Central memory CD4-positive, alpha-beta T cell (primary cell): ENCODE results near the gene CACNA1B.

Experiments
- DNase-seq: peaks from one replicate; pipeline ENCODE4 v3.0.0; 2022

CACNA1B gene

DNA sequence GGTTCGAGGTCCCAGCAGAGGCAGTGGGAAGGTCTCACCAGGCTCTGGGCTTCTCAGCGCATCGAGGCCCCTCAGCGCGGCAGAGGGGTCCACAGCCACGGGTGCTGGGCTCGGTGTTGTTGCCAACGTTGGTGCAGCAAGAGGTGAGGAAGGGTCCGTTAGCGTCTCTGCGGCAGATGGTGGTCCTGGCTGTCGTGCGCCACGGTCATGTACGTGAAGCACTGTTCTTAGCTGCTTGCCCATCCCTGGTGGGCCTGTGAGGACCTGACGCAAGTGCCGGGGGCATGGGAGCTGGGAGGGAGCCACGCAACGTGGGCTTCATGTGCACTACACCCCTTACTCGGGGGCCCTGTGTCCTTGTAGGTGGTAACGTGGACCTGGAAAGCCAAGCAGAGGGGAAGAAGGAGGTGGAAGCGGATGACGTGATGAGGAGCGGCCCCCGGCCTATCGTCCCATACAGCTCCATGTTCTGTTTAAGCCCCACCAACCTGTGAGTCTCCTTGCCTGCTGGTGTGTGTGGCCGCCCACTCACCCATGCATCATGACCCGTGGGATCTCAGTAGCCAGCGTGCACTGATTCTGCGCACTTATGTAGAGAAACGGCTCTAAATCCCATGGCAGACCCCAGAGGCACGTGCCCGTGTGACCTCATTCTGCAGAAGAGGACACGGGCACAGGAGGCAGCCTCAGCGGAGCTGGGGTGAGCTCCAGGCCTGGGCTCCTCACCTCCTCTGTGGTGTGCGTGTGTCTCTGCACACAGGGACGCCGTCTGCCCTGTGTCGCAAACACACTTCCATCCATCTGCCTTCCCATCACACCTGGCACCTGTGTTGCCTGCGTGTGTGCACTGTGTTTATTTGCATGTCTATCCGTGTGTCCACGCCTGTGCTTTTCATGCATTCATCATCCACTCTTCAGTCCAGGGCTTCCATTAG, 166.1 kb downstream of the CACNA1B start:
- no peak for DNase-seq

DNA sequence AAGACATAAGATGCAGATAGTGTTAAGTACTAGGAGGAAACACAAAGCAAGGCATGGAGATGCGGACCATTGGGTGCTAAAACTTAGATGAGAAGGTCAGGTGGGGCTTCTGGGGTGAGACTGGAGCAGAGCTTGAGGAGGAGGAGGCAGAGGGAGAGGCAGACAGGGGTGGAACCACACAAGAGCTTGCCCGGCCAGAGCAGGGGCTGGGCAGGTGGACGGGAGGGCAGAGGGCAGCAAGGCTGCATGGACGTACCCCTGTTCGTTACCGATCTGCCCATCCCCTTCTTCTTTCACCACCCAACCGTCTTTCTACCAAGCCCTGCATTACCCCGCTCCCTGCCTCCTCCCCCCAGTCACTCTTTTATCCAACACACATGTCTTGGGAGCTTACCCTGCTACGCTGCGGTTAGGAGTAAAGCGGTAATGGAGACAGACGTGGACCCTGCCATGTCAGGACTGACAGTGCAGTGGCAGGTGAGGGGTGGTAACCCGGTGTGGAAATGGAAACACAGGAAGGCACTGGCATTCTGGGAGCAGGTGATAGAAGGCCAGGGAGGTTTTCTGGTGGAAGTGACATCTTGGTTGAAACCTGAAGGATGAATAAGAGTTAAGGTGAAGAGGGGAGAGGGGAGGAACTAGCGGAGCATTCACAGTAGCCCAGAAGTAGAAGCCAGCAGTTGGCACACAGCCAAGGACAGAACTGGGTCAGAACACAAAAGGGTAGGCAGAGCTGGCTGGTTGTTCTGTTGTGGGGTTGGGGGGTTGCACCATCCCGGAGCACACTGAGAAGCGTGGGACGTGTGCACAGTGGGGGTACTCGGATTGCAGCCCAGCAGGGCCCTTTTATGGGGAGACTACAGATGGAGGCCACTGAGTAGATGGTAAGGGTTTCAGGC, 167.2 kb downstream of the CACNA1B start:
- DNase-seq, result no peak

GRCh38 chr9:138045541-138046490, 168.2 kb downstream of the CACNA1B start:
- DNase-seq, result no peak

GRCh38 chr9:138046641-138047301, 169.2 kb downstream of the CACNA1B start:
- DNase-seq, result no peak

DNA sequence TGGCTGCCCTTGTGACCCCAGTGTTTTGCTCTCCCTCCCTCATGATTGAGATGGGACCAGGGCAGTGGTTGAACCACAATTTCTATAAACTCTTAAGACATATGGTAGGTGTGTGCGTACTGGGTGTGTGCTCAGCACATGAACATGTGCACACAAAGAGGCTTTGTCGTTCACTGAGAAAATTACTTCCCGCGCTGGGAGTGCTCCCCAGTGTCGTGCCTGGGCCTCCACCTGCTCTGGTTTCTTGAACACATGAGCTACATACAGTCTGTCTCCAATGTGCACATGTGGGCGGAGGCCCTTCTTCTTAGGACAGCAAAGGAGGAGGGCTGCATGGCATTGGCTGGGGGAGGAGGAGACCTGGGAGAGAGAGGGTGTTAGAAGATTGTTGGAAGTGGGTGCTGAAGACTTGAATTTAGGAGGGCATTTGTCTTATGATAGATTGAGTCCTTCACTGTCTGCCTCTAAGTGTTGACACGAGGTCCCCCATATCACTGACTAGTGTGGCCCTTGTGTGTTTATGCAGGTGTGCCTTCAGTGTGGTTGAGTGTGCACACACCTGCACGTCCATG, 170.0 kb downstream of the CACNA1B start:
- no peak for DNase-seq

GRCh38 chr9:138048184-138048583, 170.6 kb downstream of the CACNA1B start:
- DNase-seq, result no peak

- DNase-seq, result no peak
Measured at GRCh38 chr9:138049085-138049778, 171.7 kb downstream of the CACNA1B start.

- no peak for DNase-seq
Measured at GRCh38 chr9:138049779-138050471, 172.3 kb downstream of the CACNA1B start.

DNA sequence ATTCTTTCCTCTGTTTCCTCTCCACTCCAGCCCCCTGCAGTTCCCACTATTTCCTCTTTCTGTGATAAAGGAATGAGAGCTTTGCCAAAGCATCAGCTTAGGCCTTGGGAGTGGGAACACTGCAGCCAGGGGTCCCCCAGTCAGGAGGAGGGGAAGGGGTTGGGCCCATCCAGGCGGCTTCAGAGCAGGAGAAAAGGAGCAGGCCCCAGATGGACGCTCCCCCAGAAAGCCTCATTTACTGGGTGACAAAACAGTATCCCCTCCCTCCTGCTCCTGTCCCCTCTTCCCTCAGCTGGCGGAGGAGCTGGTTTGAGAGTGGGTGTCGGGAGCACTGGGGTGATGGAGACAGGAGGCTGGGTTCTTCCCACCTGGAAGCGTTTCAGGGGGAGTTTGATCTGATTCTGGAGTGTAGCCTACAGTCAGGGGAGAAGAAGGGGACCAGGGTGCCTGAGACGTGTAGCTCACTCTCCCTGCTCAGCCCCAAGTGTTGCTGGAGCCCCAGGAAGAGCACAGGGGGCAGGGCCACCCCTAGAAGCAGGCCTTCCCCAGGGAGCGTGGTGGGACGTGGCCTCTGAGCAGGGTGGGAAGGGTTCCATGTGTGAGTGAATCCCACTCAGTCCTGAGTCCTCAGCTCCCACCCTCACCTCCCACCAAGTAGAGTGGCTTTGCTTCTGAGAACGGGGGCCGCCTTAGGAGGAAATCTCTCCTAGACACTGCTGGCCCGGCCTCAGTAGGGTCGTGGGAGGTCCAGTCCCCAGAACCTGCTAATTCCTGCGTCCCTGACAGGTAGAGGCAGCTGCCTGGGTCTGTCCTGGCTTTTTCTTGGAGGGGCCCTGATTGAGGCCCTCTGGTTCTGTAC, 173.1 kb downstream of the CACNA1B start:
- DNase-seq, result no peak

DNA sequence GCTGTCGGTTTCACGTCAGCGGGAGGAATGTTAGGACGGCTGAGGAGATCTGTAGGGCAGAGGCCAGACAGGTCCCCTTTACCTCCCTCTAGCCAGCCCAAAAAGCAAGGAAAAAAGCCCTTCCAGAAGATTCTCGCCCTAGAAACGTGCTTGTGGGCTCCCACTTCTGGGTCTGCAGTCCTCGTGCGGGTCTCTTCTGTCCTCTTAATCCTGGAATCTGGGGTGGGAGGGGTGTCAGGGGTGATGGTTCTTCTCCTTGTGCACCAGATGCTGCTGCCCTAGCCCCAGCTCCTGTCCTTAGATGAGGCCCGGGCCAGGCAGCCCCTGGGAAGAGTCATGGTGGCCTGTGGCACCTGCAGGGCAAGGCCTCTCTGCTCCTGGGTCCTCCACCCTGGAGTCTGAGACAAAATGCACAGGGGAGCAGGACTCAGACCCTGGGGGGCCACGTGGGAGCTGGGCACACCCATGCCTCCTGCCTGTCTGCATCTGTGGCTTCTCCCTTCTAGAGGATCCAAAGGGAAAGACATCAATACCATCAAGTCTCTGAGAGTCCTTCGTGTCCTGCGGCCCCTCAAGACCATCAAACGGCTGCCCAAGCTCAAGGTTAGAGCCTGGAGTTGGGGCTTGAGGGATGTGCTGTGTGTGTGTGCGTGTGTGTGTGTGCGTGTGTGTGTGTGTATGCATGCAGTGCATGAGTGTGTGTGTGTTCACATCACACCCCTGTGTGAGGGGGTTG, 174.2 kb downstream of the CACNA1B start:
- DNase-seq, result no peak

DNA sequence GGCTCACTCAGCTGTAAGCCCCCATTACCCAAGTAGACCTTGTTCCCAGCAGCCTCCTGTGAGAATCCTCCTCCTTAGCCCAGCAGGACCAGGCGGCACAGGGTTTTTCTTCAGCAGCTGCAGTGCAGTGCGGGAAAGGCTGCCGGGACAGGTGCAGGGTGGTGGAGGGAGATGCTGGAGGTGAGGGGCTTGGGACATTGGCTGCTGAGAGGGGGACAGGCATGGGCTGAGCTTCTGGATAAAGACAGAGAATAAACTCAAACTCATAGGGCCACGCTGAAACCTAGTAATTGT, 174.7 kb downstream of the CACNA1B start:
- no peak for DNase-seq

DNA sequence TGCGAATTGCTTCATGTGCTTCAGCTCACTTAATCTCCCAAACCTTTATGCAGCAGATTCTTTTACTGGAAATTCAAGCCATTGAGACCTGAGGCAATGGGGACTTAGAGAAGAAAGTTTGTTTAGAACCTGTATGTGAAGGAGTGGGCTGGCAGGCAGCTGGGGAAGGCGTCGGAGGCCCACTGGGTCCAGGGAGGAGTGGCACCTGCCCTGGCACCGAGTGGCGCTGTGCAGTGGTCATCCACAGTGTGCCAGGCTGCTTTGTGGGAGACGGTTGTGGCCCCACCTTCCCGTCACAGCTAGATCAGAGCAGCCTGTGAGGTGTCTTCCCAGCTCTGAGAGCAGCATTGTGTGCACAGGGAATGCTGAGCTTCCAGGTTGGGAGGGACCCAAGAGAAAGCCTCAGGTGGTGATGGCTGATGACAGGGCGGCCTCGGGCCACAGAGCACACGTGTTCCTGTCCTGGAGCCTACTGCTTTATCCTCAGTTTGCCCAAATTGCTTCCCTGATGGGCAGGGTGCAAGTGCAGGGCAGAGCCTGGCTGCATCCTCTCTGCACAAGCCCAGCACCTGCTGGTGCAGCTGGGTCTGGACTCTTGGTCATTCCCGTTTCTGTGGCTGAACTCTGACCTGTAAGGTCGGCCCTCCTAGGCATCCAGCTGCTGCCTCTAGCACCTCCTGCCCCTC, 175.2 kb downstream of the CACNA1B start:
- DNase-seq, result no peak

DNA sequence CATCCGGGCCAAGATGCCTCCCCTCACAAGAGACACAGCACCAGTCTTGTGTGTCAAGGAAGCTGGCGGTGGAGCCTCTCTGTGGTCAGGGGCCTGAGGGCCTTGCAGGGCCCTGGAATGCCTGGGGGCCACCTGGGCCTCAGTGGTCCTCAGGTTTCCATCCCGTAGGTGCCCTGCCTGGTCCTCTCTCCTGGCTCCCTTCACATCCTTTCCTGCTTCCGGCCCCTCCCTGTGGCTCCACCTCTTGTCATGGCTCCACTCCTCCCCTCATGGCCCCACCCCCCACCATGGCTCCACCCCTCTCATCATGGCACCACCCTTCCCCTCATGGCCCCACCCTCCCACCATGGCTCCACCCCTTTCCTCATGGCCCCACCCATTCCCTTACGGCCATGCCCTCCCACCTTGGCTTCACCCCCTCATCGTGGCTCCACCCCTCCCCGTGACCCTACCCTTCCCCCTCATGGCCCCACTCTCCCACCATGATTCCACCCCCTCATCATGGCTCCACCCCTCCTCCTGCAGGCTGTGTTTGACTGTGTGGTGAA, 175.8 kb downstream of the CACNA1B start:
- DNase-seq, result no peak

GRCh38 chr9:138053996-138054752, 176.6 kb downstream of the CACNA1B start:
- DNase-seq, result no peak

DNA sequence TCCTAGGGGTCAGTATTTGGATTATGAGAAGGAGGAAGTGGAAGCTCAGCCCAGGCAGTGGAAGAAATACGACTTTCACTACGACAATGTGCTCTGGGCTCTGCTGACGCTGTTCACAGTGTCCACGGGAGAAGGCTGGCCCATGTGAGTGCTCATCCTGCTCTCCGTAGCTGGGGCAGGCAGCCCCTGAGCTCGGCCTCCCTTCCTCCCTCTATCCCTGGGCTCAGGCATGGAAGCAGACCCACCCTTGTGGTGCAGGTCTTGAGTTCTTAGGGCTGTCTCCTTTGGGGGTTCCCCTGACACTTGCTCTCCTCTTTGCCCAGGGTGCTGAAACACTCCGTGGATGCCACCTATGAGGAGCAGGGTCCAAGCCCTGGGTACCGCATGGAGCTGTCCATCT, 180.1 kb downstream of the CACNA1B start:
- DNase-seq, result no peak

DNA sequence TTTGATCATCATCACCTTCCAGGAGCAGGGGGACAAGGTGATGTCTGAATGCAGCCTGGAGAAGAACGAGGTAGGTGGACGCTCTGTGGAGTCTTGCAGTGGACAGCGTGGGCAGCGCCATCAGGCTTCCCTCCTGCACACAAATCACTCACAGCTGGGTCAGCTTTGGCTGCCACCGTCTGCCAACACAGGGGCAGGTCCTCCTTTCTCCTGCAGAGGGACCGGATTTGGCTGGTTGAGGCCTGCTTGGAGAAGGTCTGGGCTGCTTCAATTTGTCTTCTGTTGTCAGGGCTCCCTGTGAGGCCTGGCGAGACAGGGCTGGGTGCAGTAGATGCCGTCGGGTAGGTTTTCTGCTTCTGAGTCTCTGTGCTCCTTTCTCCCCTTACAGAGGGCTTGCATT, 180.6 kb downstream of the CACNA1B start:
- no peak for DNase-seq

GRCh38 chr9:138059196-138059595, 181.6 kb downstream of the CACNA1B start:
- no peak for DNase-seq
